AG08396 (cell line): ENCODE measurements around the gene NRG3.

Experiments
- DNase-seq: peaks from one replicate; pipeline ENCODE4 v3.0.0; 2012; ENCODE audit warnings: low spot score, mixed read lengths

The NRG3 gene

GRCh38 chr10:82477776-82478175, 602.8 kb downstream of the NRG3 start:
- DNase-seq: no peak

GRCh38 chr10:82492647-82493046, 617.7 kb downstream of the NRG3 start:
- no peak for DNase-seq

- no peak for DNase-seq
These were observed 621.1 kb downstream of the NRG3 start for GRCh38 chr10:82496114-82496513.

- DNase-seq: no peak
These were observed 622.4 kb downstream of the NRG3 start for GRCh38 chr10:82497439-82497838.

GRCh38 chr10:82498976-82499375, 624.0 kb downstream of the NRG3 start:
- no peak for DNase-seq

GRCh38 chr10:82505009-82505408, 630.0 kb downstream of the NRG3 start:
- no peak for DNase-seq

GRCh38 chr10:82506680-82507376, 631.8 kb downstream of the NRG3 start:
- no peak for DNase-seq

GRCh38 chr10:82515256-82515655, 640.3 kb downstream of the NRG3 start:
- no peak for DNase-seq

- no peak for DNase-seq
These were observed 654.1 kb downstream of the NRG3 start for GRCh38 chr10:82529062-82529461.

- DNase-seq: no peak
These were observed 660.5 kb downstream of the NRG3 start for GRCh38 chr10:82535457-82535856.

GRCh38 chr10:82536668-82537067, 661.7 kb downstream of the NRG3 start:
- DNase-seq: no peak

GRCh38 chr10:82538272-82538671, 663.3 kb downstream of the NRG3 start:
- DNase-seq: no peak

GRCh38 chr10:82543631-82544030, 668.6 kb downstream of the NRG3 start:
- no peak for DNase-seq

- DNase-seq: no peak
These were observed 669.4 kb downstream of the NRG3 start for GRCh38 chr10:82544377-82544776.

GRCh38 chr10:82551506-82551905, 676.5 kb downstream of the NRG3 start:
- no peak for DNase-seq

GRCh38 chr10:82552267-82552666, 677.3 kb downstream of the NRG3 start:
- no peak for DNase-seq

GRCh38 chr10:82554381-82554780, 679.4 kb downstream of the NRG3 start:
- DNase-seq: no peak

GRCh38 chr10:82558014-82558607, 683.1 kb downstream of the NRG3 start:
- DNase-seq: no peak

GRCh38 chr10:82564353-82565196, 689.6 kb downstream of the NRG3 start:
- DNase-seq: no peak

GRCh38 chr10:82565197-82565575, 690.2 kb downstream of the NRG3 start:
- no peak for DNase-seq

- DNase-seq: no peak
These were observed 697.8 kb downstream of the NRG3 start for GRCh38 chr10:82572744-82573143.

GRCh38 chr10:82574081-82574480, 699.1 kb downstream of the NRG3 start:
- no peak for DNase-seq

- no peak for DNase-seq
These were observed 700.3 kb downstream of the NRG3 start for GRCh38 chr10:82575318-82575717.
